ENCODE data around the gene RNF150. TPM values are rescaled to one million over a fixed set of nuclear protein-coding genes. Genes with fewer than 3 reads are reported as not detected.

Gene RNF150
- total and polyA plus RNA-seq, 2 of the 8 experiments (the other 6 are each of a cell fraction or from before 2014, with no cell fraction given): 3.4 to 4.8 TPM

DNA sequence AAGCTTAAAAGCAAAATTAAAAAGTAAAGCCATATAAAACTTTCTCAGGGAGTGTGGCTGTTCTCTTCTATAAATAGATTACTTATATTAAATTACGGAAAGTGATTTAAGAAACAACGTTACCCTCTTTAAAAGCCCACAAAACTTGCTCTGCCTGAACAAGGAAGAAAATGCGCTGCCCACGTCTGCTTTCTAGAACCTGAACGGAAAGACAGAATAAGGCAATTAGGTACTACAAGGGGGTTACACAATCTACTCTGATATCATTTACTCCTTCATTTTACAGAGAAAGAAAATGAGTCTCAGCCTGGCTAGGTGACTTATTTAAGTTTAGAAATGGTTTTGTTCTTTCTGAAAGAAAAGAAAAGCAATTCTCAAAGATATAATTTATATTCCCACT lies 147.2 kb downstream of the RNF150 start (continued):
- TF ChIP-seq POLR2AphosphoS5 (IDR thresholded peaks at IDR 0.05; ENCODE audit: low read depth, low read length) (no peak), TBP (IDR thresholded peaks at IDR 0.05; ENCODE audit: low read depth, low read length) (no peak)

Data from H1 (cell line).